Cardiac fibroblast (primary cell): Measurements from ENCODE around the gene ANKMY1.

Experiments
- DNase-seq, 2 donors: peaks; one replicate each; pipeline versions ENCODE4 v3.0.0 to v3.0.0-alpha.2; 2010; ENCODE audit warnings: low read depth in 2 of 2
- H3K4me3 ChIP-seq, 2 donors: replicated peaks in 1 of 2; 1 replicate in 1 of 2; 2 replicates in 1 of 2; pipeline ENCODE4 v1.5.1; 2011; ENCODE audit warnings: low read depth in 2 of 2, low read length in 2 of 2, mild to moderate bottlenecking in 2 of 2, moderate library complexity in 1 of 2
- CTCF ChIP-seq: IDR thresholded peaks from one replicate; pipeline ENCODE4 v1.5.1; 2011; ENCODE audit warnings: low read depth, mild to moderate bottlenecking, low read length, inconsistent platforms

The ANKMY1 gene

GRCh38 chr2:240576036-240576435 lies 18.2 kb upstream of the ANKMY1 start:
- no peak for TF ChIP-seq CTCF
- no peak for DNase-seq
- H3K4me3 ChIP-seq = no peak overlapping the region

GRCh38 chr2:240575101-240575965 lies 17.5 kb upstream of the ANKMY1 start:
- no peak for DNase-seq
- no peak overlapping the region for H3K4me3 ChIP-seq
- TF ChIP-seq CTCF = no peak

GRCh38 chr2:240574386-240575100 lies 16.8 kb upstream of the ANKMY1 start:
- no peak for TF ChIP-seq CTCF

GRCh38 chr2:240573516-240574385 lies 16.0 kb upstream of the ANKMY1 start:
- no peak for TF ChIP-seq CTCF
- no peak overlapping the region for H3K4me3 ChIP-seq
- no peak for DNase-seq

More at GRCh38 chr2:240574386-240575100, 16.8 kb upstream of the ANKMY1 start:
- DNase-seq = no peak
- H3K4me3 ChIP-seq = no peak overlapping the region

GRCh38 chr2:240573071-240573515 lies 15.3 kb upstream of the ANKMY1 start:
- H3K4me3 ChIP-seq = no peak overlapping the region
- TF ChIP-seq CTCF = no peak
- DNase-seq = no peak
